Colon (tissue), 2 donors: ENCODE results near the gene SOX6.
"Not testable (repeated sequence)": the region's sequence is repeated elsewhere in the genome, so short reads cannot be mapped to it uniquely, and the experiment has no call there.

Source experiments
- FAIRE-seq: peaks from 2 replicates; lab custom pipeline; 2012; peaks lifted over from hg19 to GRCh38; lab: Jason Lieb, UNC
- donor health status: control.
- donor health status: control.

Gene SOX6

GRCh38 chr11:16093889-16094653 is 262.3 kb downstream of the SOX6 start:
- no peak for FAIRE-seq

GRCh38 chr11:16091862-16092261 is 264.5 kb downstream of the SOX6 start:
- FAIRE-seq, result no peak

- FAIRE-seq, result no peak
These were observed 266.9 kb downstream of the SOX6 start for GRCh38 chr11:16089481-16089880.

- no peak for FAIRE-seq
These were observed 267.6 kb downstream of the SOX6 start for GRCh38 chr11:16088774-16089173.

DNA sequence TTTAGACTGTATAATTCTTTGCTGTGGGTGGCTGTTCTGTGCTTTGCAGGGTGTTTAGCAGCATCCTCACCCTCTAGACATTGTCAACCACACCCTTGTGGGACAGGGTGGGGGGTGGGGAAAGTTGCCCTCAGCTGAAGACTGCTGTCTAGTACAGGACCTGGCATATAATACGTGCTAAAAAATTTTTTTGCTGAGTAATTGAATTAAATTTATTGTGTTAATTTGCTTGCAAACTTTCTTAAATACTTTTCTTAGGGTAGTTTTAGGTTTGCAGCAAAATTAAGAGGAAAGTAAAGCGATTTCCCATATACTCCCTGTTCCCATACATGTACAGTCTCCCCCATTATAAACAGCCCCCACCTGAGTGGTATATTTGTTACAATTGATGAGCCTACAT is 268.5 kb downstream of the SOX6 start:
- FAIRE-seq, result no peak

DNA sequence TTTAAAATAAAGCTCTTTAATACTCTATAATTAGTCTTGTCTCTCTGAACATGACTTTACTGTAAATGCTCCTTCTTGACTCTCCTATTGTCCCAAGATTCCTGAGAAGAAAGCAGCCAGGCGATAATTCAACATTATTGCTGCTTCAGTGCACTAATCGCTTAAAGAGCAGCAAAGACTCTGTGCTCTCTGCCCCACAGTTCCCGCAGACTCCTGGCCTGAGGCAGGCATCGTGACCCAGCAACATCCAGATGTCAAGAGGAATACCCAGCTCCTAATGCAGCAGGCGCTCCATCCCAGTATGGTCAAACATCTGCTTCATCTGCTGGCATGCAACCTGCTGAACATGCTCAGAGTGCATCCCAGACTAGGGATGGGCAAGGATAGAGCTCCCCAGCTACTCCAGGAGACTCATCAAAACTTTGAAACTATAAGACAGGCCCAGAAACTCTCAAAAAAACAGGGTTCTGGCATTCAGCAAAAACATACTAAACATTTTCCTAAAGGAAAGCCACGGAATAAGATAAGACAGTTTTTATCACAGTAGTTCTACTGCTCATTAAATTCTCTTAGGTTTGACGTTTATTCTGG is 270.0 kb downstream of the SOX6 start:
- FAIRE-seq, result no peak

GRCh38 chr11:16082095-16083055 is 274.0 kb downstream of the SOX6 start:
- no peak for FAIRE-seq

- FAIRE-seq, result no peak
These were observed 274.8 kb downstream of the SOX6 start for GRCh38 chr11:16081382-16082094.

GRCh38 chr11:16080688-16081381 is 275.5 kb downstream of the SOX6 start:
- no peak for FAIRE-seq

DNA sequence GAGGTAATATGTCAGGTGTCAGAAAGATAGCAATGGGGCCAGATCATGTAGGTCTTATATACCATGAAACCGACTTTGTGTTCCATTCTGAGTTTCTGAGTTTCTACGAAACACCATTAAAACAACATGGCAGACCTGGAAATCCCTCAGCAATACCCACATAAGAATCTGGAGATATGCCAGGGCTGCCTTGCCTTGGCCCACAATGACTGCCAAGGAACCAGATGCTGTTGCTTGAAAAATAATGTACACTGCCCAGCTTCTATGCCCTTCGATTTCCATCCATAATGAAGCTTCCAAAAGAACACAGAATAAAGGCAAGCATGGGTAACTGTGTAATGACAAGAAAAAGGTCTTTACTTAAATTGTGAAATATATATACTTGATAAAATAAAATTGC is 277.4 kb downstream of the SOX6 start:
- FAIRE-seq, result no peak

- no peak for FAIRE-seq
These were observed 285.8 kb downstream of the SOX6 start for GRCh38 chr11:16070573-16070972.

DNA sequence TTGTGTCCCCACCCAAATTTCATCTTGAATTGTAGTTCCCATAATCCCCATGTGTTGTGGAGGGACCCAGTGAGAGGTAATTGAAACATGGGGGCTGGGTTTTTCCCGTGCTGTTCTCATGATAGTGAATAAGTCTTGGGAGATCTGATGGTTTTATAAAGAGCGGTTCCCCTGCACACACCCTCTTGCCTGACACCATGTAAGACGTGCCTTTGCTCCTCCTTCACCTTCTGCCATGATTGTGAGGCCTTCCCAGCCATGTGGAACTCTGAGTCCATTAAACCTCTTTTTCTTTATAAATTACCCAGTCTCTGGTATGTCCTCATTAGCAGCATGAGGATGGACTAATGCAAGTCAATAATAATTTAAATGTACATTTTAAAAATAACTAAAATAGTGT is 289.1 kb downstream of the SOX6 start:
- not testable (repeated sequence) for FAIRE-seq

DNA sequence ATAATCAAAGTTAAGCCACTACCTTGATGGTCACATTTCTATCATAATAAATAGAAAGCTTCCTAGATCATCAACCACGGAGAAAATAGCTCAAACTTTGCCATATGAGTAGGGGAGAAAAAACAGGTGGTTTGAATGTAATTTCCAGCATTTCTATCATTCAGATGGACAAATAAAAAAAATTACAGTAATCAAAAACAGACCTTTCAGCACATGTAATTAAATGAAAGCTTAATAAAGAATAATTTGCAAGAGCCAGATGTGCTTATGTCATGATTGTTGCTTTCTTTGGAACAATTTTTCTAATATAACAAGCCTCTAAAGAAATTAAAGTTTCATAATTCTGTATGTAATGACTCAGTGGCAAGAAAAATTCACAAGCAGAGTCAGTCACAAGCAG is 297.0 kb downstream of the SOX6 start:
- FAIRE-seq, result no peak

DNA sequence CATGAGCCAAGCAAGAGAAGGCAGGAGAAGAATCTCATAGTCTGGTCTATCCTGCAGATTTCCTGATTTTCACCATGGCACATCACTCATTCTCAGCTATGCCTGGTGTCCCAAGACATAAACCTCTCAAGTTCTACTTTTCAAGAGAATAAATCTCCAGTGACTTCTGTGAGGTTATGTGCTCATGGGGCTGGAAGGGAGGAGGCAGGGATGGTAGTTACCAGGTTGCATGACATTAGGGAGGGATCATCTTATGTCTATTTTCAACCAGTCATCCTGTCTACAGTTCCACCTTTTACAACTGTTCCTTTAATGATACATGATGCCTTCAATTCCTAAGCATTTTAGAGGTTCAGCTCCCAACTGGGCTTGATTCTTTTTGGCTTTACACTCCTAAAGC is 297.7 kb downstream of the SOX6 start:
- no peak for FAIRE-seq

DNA sequence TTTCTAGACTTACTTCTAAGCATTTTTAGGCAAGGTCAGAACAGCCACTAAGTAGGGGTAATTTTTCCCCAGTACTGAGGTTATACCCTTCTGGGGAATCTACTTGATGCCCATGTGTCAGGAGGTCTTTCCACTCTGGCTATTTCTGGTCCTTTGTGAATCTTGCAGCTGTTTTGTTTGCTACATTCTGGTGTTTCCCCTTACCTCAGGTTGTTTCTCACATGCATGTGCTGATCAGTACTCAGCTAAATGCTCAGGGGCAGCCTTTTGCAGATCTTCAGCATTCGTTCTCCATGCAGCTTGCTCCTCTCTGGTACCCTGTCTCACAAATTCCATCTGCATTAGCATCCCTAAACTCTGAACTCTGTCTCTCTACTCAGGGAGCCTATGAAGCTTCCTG is 303.6 kb downstream of the SOX6 start:
- no peak for FAIRE-seq

DNA sequence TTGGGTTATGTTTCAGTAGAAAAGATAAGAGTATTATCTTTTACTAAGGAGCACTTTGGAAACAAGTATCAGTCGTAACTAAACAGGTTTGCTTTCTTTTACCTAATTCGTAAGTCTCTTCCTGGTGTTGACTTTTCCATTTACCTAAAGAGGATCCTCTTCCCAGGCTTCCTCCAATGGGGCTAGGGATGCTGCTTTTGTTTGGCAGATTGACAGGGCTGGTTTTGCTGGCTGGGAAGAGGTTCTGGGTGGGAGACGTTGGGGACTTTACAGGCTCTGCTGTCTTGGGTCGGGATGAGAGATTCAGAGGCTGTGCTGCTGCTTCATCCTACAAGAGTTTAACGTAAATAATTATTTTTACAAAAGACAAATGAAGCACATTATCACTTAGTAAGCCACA is 306.7 kb downstream of the SOX6 start:
- FAIRE-seq, result no peak

DNA sequence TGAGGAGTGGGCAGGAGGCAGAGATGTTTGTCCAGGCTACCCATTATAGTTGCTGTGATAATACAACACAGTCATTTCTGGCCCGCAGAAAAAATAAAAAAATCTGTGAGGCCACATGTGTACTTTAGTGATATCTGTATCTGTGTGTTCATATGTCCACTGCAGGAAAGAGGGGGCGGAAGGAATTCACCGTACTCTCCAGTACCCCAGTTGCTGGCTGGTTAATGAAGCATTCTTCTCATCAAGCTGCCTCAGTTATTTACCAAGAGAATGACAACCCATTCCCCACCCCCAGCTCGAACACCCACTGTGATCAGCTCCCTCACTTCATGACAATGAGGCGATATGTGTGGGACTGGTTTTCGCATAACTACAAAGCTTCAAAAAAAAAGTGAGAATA is 309.3 kb downstream of the SOX6 start:
- no peak for FAIRE-seq

- no peak for FAIRE-seq
These were observed 312.7 kb downstream of the SOX6 start for GRCh38 chr11:16043617-16044016.

DNA sequence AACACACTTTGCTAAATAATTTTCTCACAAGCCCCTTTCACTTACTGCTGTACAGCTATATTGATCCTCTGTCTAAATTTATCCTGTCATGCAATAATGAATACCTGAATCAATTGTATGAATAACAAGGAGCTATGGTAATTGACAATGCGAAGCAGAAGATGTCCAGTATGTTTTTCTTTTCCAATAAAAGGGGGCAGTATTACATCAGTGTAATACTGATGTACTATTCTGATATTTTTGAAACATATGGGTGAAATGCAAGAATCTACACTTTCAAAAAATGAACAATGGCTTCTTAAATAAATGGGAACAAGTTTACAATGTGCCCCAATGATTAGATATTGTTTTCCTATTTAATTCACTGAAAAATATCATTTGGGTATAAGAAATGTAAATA is 315.1 kb downstream of the SOX6 start:
- FAIRE-seq, result no peak

- no peak for FAIRE-seq
These were observed 316.2 kb downstream of the SOX6 start for GRCh38 chr11:16040151-16040550.

DNA sequence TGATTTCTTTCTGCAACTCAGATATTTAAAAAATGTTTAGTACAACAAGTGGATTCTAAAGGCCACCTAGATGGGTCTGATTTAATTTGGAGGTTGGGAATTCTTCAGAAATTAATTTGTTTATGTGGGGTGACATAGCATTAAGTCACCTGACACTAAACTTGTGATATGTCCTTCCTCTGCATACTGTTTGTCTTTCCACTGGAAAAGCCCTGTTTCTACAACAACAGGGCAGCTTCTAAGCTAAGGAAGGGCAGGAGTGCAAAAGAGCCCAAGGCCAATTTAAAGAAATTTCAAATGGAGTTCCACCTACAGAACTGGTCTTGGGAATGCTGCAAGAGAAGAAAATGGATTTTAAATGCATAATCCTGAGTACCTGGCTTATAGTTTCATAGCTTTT is 319.2 kb downstream of the SOX6 start:
- FAIRE-seq, result no peak

DNA sequence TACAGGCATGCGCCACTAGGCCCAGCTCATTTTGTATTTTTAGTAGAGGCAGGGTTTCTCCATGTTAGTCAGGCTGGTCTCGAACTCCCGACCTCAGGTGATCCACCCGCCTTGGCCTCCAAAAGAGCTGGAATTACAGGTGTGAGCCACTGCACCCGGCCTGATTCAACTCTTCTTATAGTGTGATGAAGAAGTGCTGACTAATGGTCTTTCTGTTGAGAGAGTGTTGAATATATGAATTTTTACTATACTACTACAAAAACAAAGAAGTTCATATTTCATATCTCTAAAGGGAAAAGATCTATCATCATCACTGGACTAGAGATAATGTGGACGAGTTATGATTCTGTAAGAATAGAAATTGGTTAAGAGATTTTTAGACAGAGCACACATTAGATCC is 320.1 kb downstream of the SOX6 start:
- no peak for FAIRE-seq
